ENCODE results near the gene NINJ1. TPM values are rescaled to one million over a fixed set of nuclear protein-coding genes. Genes with fewer than 3 reads are reported as not detected.

The NINJ1 gene
- total and polyA plus RNA-seq, 2 donors (not counting 3 experiments of a cell fraction or from before 2014, with no cell fraction given): 31.5 to 57.7 TPM

GRCh38 chr9:93100276-93100636 lies 33.8 kb downstream of the NINJ1 start:
- Histone ChIP-seq H3K4me3 (replicated peaks in 1 of 3; ENCODE audit: insufficient read depth in 1 of 3, low read depth in 1 of 3, low read length in 3 of 3) (no peak overlapping the region), H3K36me3 (ENCODE audit: control insufficient read depth in 2 of 2, extremely low read depth in 1 of 2, insufficient read depth in 2 of 2, low read length in 2 of 2) (no peaks in the 10 kb centered on the region), H3K9ac (replicated peaks; ENCODE audit: extremely low read depth, insufficient read depth, low read length) (no peak overlapping the region), H3K27ac (ENCODE audit: insufficient read depth, low read depth, low read length) (no peak overlapping the region), H3K4me2 (ENCODE audit: insufficient read depth, low read length) (no peak overlapping the region), H3K9me1 (replicated peaks; ENCODE audit: control insufficient read depth, extremely low read depth, insufficient read depth, low read length) (no peaks in the 10 kb centered on the region), H3K4me1 (ENCODE audit: control insufficient read depth, extremely low read depth, insufficient read depth, low read length) (peaks cover 27% of the 10 kb centered on the region), H3K79me2 (ENCODE audit: control insufficient read depth, insufficient read depth, low read length) (peaks cover 82% of the 10 kb centered on the region), H3K9me3 (replicated peaks; ENCODE audit: control insufficient read depth, insufficient read depth, low read length) (no peaks in the 10 kb centered on the region), H2AFZ (ENCODE audit: low read depth, low read length) (no peak overlapping the region), H3K27me3 (ENCODE audit: control insufficient read depth in 2 of 2, insufficient read depth in 2 of 2, low read length in 2 of 2) (no peaks in the 10 kb centered on the region), H4K20me1 (replicated peaks; ENCODE audit: control insufficient read depth, extremely low read depth, insufficient read depth, low read length) (peaks cover 7% of the 10 kb centered on the region)
- POLR2A ChIA-PET: no interaction called here
- CTCF ChIA-PET: no interaction called here
- dilution Hi-C loops (cut with MboI; ENCODE audit: extremely low pct_ligation_motif_present, low sequenced_read_pairs): no loop called here
- TF ChIP-seq MYC (IDR thresholded peaks at IDR 0.05; ENCODE audit: low read depth, low read length) (no peak), GATA2 (IDR thresholded peaks at IDR 0.05; ENCODE audit: insufficient read depth, insufficient read length, low read depth, low read length) (no peak), CTCF (IDR thresholded peaks at IDR 0.05; ENCODE audit: extremely low read depth in 1 of 2, insufficient read depth in 1 of 2, low read depth in 1 of 2, low read length in 2 of 2) (no peak), FOS (IDR thresholded peaks at IDR 0.05; ENCODE audit: borderline replicate concordance, insufficient read depth, low read length) (no peak), JUN (IDR thresholded peaks at IDR 0.05; ENCODE audit: borderline replicate concordance, insufficient read depth, insufficient read length, low read depth) (no peak), POLR2AphosphoS5 (IDR thresholded peaks at IDR 0.05; ENCODE audit: insufficient read depth, low read depth, low read length) (no peak), POLR2A (IDR thresholded peaks at IDR 0.05; ENCODE audit: low read depth, low read length) (no peak), MAX (IDR thresholded peaks at IDR 0.05; ENCODE audit: insufficient read depth, insufficient read length) (no peak), EZH2 (IDR thresholded peaks at IDR 0.05; ENCODE audit: borderline replicate concordance, low read depth, low read length, severe bottlenecking) (no peak)
- DNase-seq (ENCODE audit: low read depth, low spot score) (no peak), FAIRE-seq (no peak)
- BruUV-seq (replicated peaks): no TSS peak
- intact Hi-C loops (cut with micrococcal nuclease): no loop called here
